ENCODE measurements around the gene PROK1. TPM values are rescaled to one million over a fixed set of nuclear protein-coding genes. Genes with fewer than 3 reads are reported as not detected.

The PROK1 gene
- polyA plus RNA-seq, 3 donors = not detected

GRCh38 chr1:110455151-110455550 is 4.2 kb downstream of the PROK1 start:
- Histone ChIP-seq H3K4me1 (ENCODE audit: control insufficient read depth in 1 of 2, insufficient read depth in 2 of 2, low read length in 2 of 2) (no peaks in the 10 kb centered on the region), H3K9me3 (replicated peaks in 1 of 2; ENCODE audit: control insufficient read depth in 1 of 2, insufficient read depth in 1 of 2, low read length in 2 of 2) (no peaks in the 10 kb centered on the region), H3K4me3 (replicated peaks in 1 of 3; ENCODE audit: low read depth in 2 of 3, low read length in 3 of 3) (no peak overlapping the region), H3K27me3 (ENCODE audit: control insufficient read depth in 2 of 2, insufficient read depth in 2 of 2, low read length in 2 of 2) (no peaks in the 10 kb centered on the region), H3K36me3 (replicated peaks in 1 of 2; ENCODE audit: control insufficient read depth in 1 of 2, insufficient read depth in 2 of 2, low read length in 2 of 2) (no peaks in the 10 kb centered on the region), H3K79me2 (ENCODE audit: insufficient read depth, low read length) (no peaks in the 10 kb centered on the region), H3K4me2 (replicated peaks; ENCODE audit: extremely low read depth, low read length, poor library complexity, severe bottlenecking) (no peak overlapping the region), H4K20me1 (ENCODE audit: insufficient read depth, low read length) (no peaks in the 10 kb centered on the region), H2AFZ (ENCODE audit: insufficient read depth, low read depth, low read length, poor library complexity, severe bottlenecking) (no peak overlapping the region), H3K27ac (ENCODE audit: low read depth in 1 of 2, low read length in 2 of 2) (no peak overlapping the region), H3K9ac (ENCODE audit: insufficient read depth, low read length, poor library complexity, severe bottlenecking) (no peak overlapping the region)
- H3K4me1 Mint-ChIP-seq = no peaks in the 10 kb centered on the region
- WGBS (ENCODE audit: insufficient coverage) = no CpG with 5 or more reads among the region's 8 CpGs
- H3K27me3 Mint-ChIP-seq (ENCODE audit: low read depth in 3 of 3) = peaks cover 4 to 9% (median 8%) of the 10 kb centered on the region in 3 donors
- H3K9me3 Mint-ChIP-seq = no peaks in the 10 kb centered on the region
- H3K4me3 Mint-ChIP-seq = no peak overlapping the region
- H3K27ac Mint-ChIP-seq = peak overlapping the region in 1 of 7 donors; percentile 40
- H3K36me3 Mint-ChIP-seq = no peaks in the 10 kb centered on the region
- intact Hi-C loops (cut with micrococcal nuclease) = no loop called here
- no peak for DNase-seq
- TF ChIP-seq CTCF (IDR thresholded peaks at IDR 0.05) = no peak

DNA sequence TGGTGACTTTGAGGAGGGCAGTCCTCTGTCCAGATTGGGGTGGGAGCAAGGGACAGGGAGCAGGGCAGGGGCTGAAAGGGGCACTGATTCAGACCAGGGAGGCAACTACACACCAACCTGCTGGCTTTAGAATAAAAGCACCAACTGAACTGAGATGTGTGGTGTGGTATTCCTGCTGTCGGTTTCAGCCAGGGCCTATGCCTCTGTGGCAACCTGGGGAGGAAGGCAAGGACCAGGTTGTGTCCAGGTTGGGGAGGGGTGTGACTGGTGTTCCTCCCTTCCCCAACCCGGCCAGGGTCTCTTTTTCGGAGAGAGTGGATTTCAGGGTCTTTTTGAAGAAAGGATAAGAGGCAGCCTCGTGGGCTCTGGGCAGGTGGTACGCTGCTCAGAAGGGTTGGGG is 6.3 kb downstream of the PROK1 start:
- Mint-ChIP-seq H3K4me3 (no peak overlapping the region), H3K9me3 (no peaks in the 10 kb centered on the region), H3K4me1 (no peaks in the 10 kb centered on the region), H3K36me3 (no peaks in the 10 kb centered on the region), H3K27ac (peak overlapping the region in 1 of 7 donors; percentile 50), H3K27me3 (ENCODE audit: low read depth in 3 of 3) (peaks cover 2 to 9% (median 6%) of the 10 kb centered on the region in 3 donors)
- no peaks in the 10 kb centered on the region for H4K20me1 ChIP-seq (ENCODE audit: insufficient read depth, low read length)
- no peak for DNase-seq
- H3K79me2 ChIP-seq (ENCODE audit: insufficient read depth, low read length) = no peaks in the 10 kb centered on the region
- H3K4me1 ChIP-seq (ENCODE audit: control insufficient read depth in 1 of 2, insufficient read depth in 2 of 2, low read length in 2 of 2) = no peaks in the 10 kb centered on the region
- no peak overlapping the region for H3K27ac ChIP-seq (ENCODE audit: low read depth in 1 of 2, low read length in 2 of 2)
- intact Hi-C loops (cut with micrococcal nuclease) = no loop called here
- 100% methylated on average over 5 of the region's 5 CpGs for WGBS (ENCODE audit: insufficient coverage)
- no peaks in the 10 kb centered on the region for H3K27me3 ChIP-seq (ENCODE audit: control insufficient read depth in 2 of 2, insufficient read depth in 2 of 2, low read length in 2 of 2)
- no peak overlapping the region for H2AFZ ChIP-seq (ENCODE audit: insufficient read depth, low read depth, low read length, poor library complexity, severe bottlenecking)
- no peak overlapping the region for H3K4me3 ChIP-seq (replicated peaks in 1 of 3; ENCODE audit: low read depth in 2 of 3, low read length in 3 of 3)
- no peak overlapping the region for H3K9ac ChIP-seq (ENCODE audit: insufficient read depth, low read length, poor library complexity, severe bottlenecking)
- no peaks in the 10 kb centered on the region for H3K9me3 ChIP-seq (replicated peaks in 1 of 2; ENCODE audit: control insufficient read depth in 1 of 2, insufficient read depth in 1 of 2, low read length in 2 of 2)
- H3K36me3 ChIP-seq (replicated peaks in 1 of 2; ENCODE audit: control insufficient read depth in 1 of 2, insufficient read depth in 2 of 2, low read length in 2 of 2) = no peaks in the 10 kb centered on the region
- TF ChIP-seq CTCF (IDR thresholded peaks at IDR 0.05) = no peak
- no peak overlapping the region for H3K4me2 ChIP-seq (replicated peaks; ENCODE audit: extremely low read depth, low read length, poor library complexity, severe bottlenecking)
